Measurements from ENCODE around the gene PJA2.

Gene PJA2

GRCh38 chr5:109349388-109349787 is 60.4 kb downstream of the PJA2 start:
- no peak for DNase-seq

- no peak for DNase-seq
These were observed 62.4 kb downstream of the PJA2 start for GRCh38 chr5:109347252-109347888.

GRCh38 chr5:109345699-109346098 is 64.1 kb downstream of the PJA2 start:
- no peak for DNase-seq

- DNase-seq = no peak
These were observed 69.4 kb downstream of the PJA2 start for GRCh38 chr5:109340351-109340750.

- DNase-seq = no peak
These were observed 74.7 kb downstream of the PJA2 start for GRCh38 chr5:109335114-109335513.

GRCh38 chr5:109334056-109334455 is 75.7 kb downstream of the PJA2 start:
- DNase-seq = no peak

GRCh38 chr5:109329333-109330237 is 80.2 kb downstream of the PJA2 start:
- no peak for DNase-seq

- DNase-seq = no peak
These were observed 81.1 kb downstream of the PJA2 start for GRCh38 chr5:109328626-109329025.

GRCh38 chr5:109327570-109327969 is 82.2 kb downstream of the PJA2 start:
- DNase-seq = no peak

GRCh38 chr5:109326919-109327318 is 82.9 kb downstream of the PJA2 start:
- no peak for DNase-seq

- no peak for DNase-seq
These were observed 84.3 kb downstream of the PJA2 start for GRCh38 chr5:109325456-109325855.

- DNase-seq = no peak
These were observed 84.8 kb downstream of the PJA2 start for GRCh38 chr5:109324931-109325330.

GRCh38 chr5:109324351-109324750 is 85.4 kb downstream of the PJA2 start:
- no peak for DNase-seq

GRCh38 chr5:109322694-109323093 is 87.1 kb downstream of the PJA2 start:
- DNase-seq = no peak

GRCh38 chr5:109319351-109319750 is 90.4 kb downstream of the PJA2 start:
- DNase-seq = no peak

- no peak for DNase-seq
These were observed 91.2 kb downstream of the PJA2 start for GRCh38 chr5:109318455-109319108.

GRCh38 chr5:109316634-109317033 is 93.1 kb downstream of the PJA2 start:
- no peak for DNase-seq

GRCh38 chr5:109315245-109315644 is 94.5 kb downstream of the PJA2 start:
- no peak for DNase-seq

- no peak for DNase-seq
These were observed 96.6 kb downstream of the PJA2 start for GRCh38 chr5:109313127-109313526.

- no peak for DNase-seq
These were observed 97.1 kb downstream of the PJA2 start for GRCh38 chr5:109312695-109313094.

- DNase-seq = no peak
These were observed 99.5 kb downstream of the PJA2 start for GRCh38 chr5:109310315-109310714.

- no peak for DNase-seq
These were observed 100.3 kb downstream of the PJA2 start for GRCh38 chr5:109309326-109310063.

- DNase-seq = no peak
These were observed 101.8 kb downstream of the PJA2 start for GRCh38 chr5:109307951-109308350.

Measured in NCI-H345 (cell line).